Vagina (tissue), 2 donors: ENCODE results near the gene STK32A. TPM values are rescaled to one million over a fixed set of nuclear protein-coding genes. Genes with fewer than 3 reads are reported as not detected.

ENCODE experiments used
- DNase-seq, 2 donors: peaks; one replicate each; pipeline ENCODE4 v3.0.0-alpha.2; 2017; ENCODE audit errors: extremely low spot score in 2 of 2
- H3K27ac ChIP-seq: fragments of 200-600 bp; sonication (generic); one replicate; pipeline ENCODE4 v1.5.1; 2019
- H3K27me3 ChIP-seq: fragments of 200-600 bp; sonication (generic); one replicate; pipeline ENCODE4 v1.5.1; 2019
- H3K36me3 ChIP-seq, 2 donors: fragments of 200-600 bp; sonication (generic); one replicate each; pipeline ENCODE4 v1.5.1; 2017 to 2019
- H3K4me1 ChIP-seq: fragments of 200-600 bp; sonication (generic); one replicate; pipeline ENCODE4 v1.5.1; 2019
- H3K4me3 ChIP-seq, 2 donors: fragments of 200-600 bp; sonication (generic); 1 replicate in 1 of 2; 2 replicates in 1 of 2; pipeline ENCODE4 v1.5.1; 2016 to 2019
- H3K9me3 ChIP-seq: fragments of 200-600 bp; sonication (generic); one replicate; pipeline ENCODE4 v1.5.1; 2019
- POLR2A ChIP-seq, 2 donors: fragments of 450-650 bp; IDR thresholded peaks; one replicate each; pipeline ENCODE4 v1.6.1; 2017; ENCODE audit warnings: antibody characterized with exemption in 2 of 2, mild to moderate bottlenecking in 2 of 2, moderate library complexity in 2 of 2
- POLR2AphosphoS5 ChIP-seq, 2 donors: sonication (generic); formaldehyde crosslinking; IDR thresholded peaks; one replicate each; pipeline ENCODE4 v1.9.0; 2017; ENCODE audit warnings: antibody characterized with exemption in 2 of 2, mild to moderate bottlenecking in 2 of 2, low read depth in 1 of 2; ENCODE audit not compliant: insufficient read depth in 1 of 2
- intact Hi-C: fragments of 100-400 bp; cut with DNase I; formaldehyde crosslinking; loops from one replicate; pipeline ENCODE4 v1.15.1; 2023
- total RNA-seq: library from RNA; depleted of rRNA; stranded (reverse); fragments of >200 nt; gene quantifications from one replicate; pipeline ENCODE4 v1.2.3, GENCODE V29; 2016
- TF ChIP-seq, protein P1 (sequence below), 3 experiments: fragments of 450-650 bp in 2 of 3; fragments of 200-600 bp in 1 of 3; sonication (generic) in 1 of 3; IDR thresholded peaks; one replicate each; pipeline ENCODE4 v1.5.1; 2017 to 2019; ENCODE audit warnings: antibody characterized with exemption in 3 of 3, mild to moderate bottlenecking in 2 of 3, moderate library complexity in 2 of 3

STK32A gene
- total RNA-seq, 1 donor from 2014 or later: 1.5 TPM

DNA sequence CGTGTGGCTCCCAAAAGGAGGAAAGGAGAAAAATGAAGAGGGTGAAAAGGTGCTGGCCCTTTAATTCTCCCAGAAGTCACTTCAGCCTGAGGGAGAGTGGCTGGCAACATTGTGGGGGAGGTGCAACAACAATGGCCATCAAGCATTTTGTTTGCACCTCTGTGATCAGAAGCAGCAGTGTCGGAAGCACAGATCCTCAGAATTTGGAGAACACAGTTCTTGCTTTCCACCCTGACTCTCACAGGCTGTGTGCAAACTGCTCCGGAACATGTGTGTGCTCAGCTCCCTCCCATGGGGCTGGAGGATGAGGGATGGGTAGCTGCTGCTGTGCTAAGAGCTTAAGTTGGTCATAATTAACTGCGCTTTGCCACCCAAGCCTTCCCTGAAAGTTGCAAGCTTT lies 147.9 kb downstream of the STK32A start:
- Histone ChIP-seq H3K36me3 (no peaks in the 10 kb centered on the region), H3K4me3 (no peak overlapping the region), H3K9me3 (no peaks in the 10 kb centered on the region), H3K27ac (no peak overlapping the region), H3K4me1 (no peaks in the 10 kb centered on the region), H3K27me3 (no peaks in the 10 kb centered on the region)
- TF ChIP-seq POLR2AphosphoS5 (IDR thresholded peaks at IDR 0.05; ENCODE audit: insufficient read depth in 1 of 2, low read depth in 1 of 2) (no peak), POLR2A (IDR thresholded peaks at IDR 0.05) (no peak)
- TF ChIP-seq, protein P1, sequence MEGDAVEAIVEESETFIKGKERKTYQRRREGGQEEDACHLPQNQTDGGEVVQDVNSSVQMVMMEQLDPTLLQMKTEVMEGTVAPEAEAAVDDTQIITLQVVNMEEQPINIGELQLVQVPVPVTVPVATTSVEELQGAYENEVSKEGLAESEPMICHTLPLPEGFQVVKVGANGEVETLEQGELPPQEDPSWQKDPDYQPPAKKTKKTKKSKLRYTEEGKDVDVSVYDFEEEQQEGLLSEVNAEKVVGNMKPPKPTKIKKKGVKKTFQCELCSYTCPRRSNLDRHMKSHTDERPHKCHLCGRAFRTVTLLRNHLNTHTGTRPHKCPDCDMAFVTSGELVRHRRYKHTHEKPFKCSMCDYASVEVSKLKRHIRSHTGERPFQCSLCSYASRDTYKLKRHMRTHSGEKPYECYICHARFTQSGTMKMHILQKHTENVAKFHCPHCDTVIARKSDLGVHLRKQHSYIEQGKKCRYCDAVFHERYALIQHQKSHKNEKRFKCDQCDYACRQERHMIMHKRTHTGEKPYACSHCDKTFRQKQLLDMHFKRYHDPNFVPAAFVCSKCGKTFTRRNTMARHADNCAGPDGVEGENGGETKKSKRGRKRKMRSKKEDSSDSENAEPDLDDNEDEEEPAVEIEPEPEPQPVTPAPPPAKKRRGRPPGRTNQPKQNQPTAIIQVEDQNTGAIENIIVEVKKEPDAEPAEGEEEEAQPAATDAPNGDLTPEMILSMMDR (IDR thresholded peaks at IDR 0.05): no peak
- intact Hi-C loops: no loop called here
- DNase-seq: no peak

DNA sequence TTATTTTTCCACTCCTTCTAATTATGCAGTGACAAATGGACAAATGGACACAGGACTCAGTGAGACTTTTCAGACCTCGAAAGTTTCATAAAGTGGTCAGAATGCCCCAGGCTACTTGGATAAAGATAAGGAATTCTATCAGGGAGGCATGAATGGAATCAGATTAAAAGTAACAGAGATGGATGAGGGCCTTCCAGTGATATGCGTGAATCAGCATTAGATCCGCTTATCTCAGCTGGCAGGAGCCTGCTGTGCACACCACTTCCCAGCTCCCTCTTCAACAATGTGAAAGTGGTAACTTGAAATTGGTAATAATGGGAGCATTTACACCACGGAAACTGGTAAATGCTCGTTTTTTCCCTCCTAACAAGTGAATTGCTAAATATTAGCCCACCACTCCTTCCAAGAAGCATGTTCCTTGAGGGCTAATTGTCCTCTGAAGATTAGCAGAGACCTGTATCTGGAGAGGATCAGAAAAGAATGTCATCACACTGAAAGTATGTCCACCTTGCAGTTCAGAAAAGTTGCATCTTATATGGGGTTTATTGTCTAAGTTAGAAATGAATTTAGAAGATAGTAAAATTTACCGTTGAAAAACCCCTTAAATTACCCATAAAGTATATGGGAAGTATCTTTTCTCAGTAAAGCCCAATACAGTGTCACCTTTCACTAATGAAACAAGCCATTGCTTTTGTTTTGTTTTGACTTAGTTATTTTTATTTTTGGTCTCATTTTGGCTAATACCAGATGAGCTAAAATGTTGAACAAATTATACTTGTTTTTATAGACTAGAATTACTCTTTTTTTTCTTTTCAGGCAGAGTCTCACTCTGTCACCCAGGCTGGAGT lies 149.7 kb downstream of the STK32A start:
- H3K27me3 ChIP-seq: no peaks in the 10 kb centered on the region
- TF ChIP-seq, protein P1 (IDR thresholded peaks at IDR 0.05): no peak
- TF ChIP-seq POLR2A (IDR thresholded peaks at IDR 0.05) (no peak), POLR2AphosphoS5 (IDR thresholded peaks at IDR 0.05; ENCODE audit: insufficient read depth in 1 of 2, low read depth in 1 of 2) (no peak)
- DNase-seq: no peak
- H3K27ac ChIP-seq: no peak overlapping the region
- no peaks in the 10 kb centered on the region for H3K36me3 ChIP-seq
- H3K4me3 ChIP-seq: no peak overlapping the region
- no peaks in the 10 kb centered on the region for H3K4me1 ChIP-seq
- intact Hi-C loops: no loop called here
- H3K9me3 ChIP-seq: no peaks in the 10 kb centered on the region

DNA sequence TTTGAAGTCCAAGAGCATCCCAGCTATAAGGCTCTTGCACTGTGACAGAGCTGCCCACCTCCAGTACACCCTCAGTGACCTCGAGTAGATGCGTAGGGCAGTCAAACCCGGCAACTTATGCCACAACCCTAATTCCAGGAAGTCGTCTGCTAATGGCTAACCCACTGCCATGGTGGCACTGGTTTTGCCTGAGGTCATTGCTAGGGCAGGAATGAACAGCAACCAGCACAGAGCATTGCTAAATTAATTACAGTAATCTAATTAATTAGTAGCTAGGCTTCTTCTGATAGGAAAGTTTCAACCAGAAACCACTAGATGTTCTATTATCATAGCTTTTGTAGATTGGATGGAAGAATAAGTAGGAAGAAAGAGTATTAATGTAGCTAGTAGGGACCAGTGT lies 152.3 kb downstream of the STK32A start:
- no peak for TF ChIP-seq POLR2AphosphoS5 (IDR thresholded peaks at IDR 0.05; ENCODE audit: insufficient read depth in 1 of 2, low read depth in 1 of 2)
- no peak for TF ChIP-seq POLR2A (IDR thresholded peaks at IDR 0.05)
- TF ChIP-seq, protein P1 (IDR thresholded peaks at IDR 0.05): no peak
- no peak overlapping the region for H3K27ac ChIP-seq
- intact Hi-C loops: no loop called here

DNA sequence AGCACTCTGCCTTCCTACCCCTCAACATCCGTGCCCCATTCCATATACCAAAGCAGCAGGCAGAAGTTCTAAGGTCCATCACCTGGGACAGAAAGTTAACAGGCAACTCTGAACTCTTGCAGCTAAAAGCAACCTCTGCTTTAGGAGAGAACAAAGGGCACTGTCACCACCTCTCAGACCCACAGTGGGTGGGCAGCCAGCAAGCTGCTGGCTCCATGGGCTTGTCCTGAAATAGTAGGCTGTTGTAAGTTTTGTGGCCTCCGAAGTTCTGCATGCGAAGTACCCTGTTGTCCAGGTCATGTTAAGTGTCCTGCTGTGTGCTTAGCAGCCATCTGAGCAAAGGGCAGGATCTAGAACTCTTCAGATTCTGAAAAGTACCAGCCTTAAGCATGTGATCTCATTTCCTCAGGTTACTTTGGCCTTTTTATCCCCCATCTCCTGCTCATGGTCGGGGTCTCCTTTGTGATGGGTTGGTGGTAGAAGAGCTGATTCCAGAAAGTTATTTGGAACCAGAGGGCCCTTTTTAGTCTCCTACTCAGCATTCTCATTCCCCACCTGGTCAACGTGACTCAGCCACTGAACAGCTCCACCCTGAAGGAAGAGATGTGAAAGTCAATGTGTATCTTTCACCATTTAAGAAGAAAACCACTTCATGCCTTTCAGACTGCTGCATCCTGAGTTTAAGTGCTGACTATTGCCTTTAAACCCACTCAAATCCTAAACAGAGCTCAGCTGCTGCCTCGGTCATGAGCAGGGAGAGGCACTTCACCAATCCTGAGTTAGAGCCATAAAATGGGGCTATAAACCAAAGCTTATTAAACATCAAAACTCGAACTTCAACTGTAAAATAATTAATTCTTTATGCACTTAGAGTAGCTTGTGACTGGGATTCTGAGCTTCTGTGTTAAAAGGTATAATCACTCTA lies 153.6 kb downstream of the STK32A start:
- H3K27me3 ChIP-seq: no peaks in the 10 kb centered on the region
- TF ChIP-seq POLR2A (IDR thresholded peaks at IDR 0.05) (no peak), POLR2AphosphoS5 (IDR thresholded peaks at IDR 0.05; ENCODE audit: insufficient read depth in 1 of 2, low read depth in 1 of 2) (no peak)
- TF ChIP-seq, protein P1 (IDR thresholded peaks at IDR 0.05): no peak
- DNase-seq: no peak
- H3K4me1 ChIP-seq: no peaks in the 10 kb centered on the region
- intact Hi-C loops: no loop called here
- H3K36me3 ChIP-seq: peaks cover 0 to 5% of the 10 kb centered on the region in 2 donors
- H3K4me3 ChIP-seq: no peak overlapping the region
- no peak overlapping the region for H3K27ac ChIP-seq
- H3K9me3 ChIP-seq: no peaks in the 10 kb centered on the region

More for the DNA sequence above, 152.3 kb downstream of the STK32A start:
- H3K4me1 ChIP-seq: no peaks in the 10 kb centered on the region
- no peak overlapping the region for H3K4me3 ChIP-seq
- DNase-seq: no peak
- H3K27me3 ChIP-seq: no peaks in the 10 kb centered on the region
- no peaks in the 10 kb centered on the region for H3K36me3 ChIP-seq
- no peaks in the 10 kb centered on the region for H3K9me3 ChIP-seq
